ENCODE measurements around the gene RAC2.
"Not testable (repeated sequence)": the region's sequence is repeated elsewhere in the genome, so short reads cannot be mapped to it uniquely, and the experiment has no call there.

Gene RAC2

DNA sequence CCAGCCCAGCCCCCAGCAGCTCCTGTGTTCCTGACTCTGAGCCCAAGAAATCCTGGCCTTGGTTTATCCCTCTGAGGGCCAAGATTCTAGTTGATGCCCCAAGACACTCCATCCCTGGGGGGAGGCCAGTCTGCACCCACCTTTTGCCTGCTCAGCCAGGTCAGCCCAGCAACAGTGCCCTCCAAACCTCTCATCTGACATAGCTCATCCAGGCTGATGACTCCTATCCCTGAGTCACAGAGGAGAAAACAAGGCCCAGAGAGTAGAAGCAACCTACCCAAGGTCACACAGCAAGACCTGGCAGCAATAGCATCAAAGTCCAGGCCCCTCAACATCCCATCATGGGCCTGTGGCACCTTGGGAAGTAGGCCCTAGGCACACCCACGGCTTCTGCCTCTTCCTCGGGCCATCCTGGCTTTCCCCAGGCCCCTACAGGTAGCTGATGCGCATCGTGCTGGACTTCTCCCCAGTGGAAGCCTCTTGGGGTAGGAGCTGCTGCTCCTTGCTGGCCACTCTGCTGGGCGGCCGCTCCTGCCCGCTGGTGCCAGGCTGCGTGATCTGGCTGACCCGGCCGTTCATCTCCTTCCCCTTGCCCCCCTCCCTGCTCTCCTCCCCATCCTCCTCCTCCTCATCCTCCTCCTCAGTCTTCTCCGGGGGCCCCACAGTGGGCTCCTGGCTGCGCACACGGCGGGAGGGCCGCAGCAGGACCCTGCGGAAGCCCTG lies 37.8 kb downstream of the RAC2 start:
- no peak for DNase-seq (ENCODE audit: low spot score)

DNA sequence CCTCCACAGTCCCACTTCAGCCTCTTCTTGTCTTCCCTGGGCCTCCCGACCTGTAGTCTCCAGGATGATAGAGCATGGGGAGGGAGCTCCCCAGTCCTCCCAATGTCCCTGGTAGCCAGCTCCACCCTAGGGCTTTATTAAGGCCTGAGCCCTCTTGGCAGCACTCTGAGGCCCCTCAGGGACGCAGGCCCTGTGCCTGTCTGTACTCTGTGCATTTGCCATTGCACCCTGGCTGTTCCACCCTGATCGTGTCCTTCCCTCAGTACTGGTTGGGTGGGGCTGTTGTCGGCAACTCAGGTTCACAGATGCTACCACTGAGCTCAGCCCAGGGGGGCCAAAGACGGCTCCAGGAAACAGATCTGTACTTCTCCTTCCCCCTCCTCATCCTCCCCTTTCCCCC lies 39.0 kb downstream of the RAC2 start:
- no peak for DNase-seq (ENCODE audit: low spot score)

DNA sequence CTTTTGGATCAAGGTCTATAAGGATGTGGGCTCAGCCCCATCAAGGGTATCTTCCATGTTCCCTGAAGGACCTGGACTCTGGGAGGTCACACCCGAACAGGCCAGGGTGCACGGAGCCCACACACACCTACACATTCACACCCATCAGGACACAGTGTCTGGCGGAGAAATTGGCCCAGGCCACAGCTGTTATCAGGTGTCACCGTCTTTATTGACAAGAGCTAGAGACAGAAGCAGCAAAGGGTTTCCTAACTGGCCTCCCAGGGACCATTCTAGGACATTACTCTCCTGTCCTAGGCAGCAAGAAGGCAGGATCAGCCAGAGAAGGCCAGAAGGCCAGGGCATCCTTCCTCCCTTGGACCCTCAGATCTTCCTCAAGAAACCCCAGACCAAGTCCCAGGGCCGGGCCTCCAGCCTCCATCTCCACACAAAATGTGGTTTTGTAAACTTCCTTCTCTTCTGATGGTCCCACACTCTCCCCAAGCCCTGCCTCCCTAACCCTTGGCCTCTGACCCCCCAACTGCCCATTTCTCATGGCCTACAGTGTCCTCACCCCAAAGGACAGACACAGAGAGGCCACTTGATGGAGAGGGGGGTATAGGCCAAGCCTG lies 39.9 kb downstream of the RAC2 start:
- DNase-seq (ENCODE audit: low spot score), result no peak

- no peak for DNase-seq (ENCODE audit: low spot score)
These were observed 40.6 kb downstream of the RAC2 start for GRCh38 chr22:37203354-37204044.

DNA sequence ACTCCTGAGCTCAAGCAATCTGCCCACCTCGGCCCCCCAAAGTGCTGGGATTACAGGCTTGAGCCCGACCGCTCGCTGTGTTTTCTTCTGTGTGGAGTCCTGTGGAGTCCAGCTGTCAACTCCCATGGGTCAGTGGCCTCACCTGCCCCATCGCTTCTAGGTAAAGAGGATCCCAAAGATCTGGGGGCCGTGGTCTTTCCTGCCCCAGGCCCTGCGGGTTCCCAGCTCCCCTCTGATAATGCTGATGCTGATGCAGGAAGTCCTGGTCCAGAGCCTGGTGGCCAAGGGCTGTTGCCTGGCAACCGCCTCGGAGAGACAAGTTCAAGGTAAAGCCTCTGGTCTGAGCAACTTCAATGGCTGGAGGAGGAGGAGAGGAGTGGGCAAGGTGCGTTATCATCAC lies 41.4 kb downstream of the RAC2 start:
- DNase-seq (ENCODE audit: low spot score), result no peak

DNA sequence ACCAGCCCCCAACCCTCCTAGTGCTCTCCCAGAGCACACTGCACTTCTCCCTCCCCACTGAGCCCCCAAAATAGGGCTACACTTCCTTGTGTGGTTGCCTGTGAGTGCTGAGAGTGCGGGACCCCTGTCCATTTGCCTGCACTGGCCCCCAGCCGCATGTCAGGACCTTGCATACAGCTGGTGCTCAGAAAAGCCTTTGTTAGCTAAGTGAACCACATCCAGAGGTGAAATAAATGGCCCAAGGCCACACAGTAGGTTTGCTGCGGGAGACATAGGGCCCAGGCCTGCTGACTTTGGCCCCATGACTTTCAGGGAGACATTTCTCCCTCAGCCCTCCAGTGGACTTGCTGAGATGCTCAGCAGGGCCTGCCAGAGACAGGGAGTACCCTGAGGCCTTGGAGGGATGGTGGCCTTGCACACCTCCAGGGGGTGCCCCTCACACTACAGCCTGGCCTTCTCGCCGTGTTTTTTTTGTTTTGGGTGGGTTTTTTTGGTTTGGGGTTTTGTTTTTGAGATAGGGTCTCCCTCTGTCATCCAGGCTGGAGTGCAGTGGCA lies 42.0 kb downstream of the RAC2 start:
- DNase-seq (ENCODE audit: low spot score), result no peak

DNA sequence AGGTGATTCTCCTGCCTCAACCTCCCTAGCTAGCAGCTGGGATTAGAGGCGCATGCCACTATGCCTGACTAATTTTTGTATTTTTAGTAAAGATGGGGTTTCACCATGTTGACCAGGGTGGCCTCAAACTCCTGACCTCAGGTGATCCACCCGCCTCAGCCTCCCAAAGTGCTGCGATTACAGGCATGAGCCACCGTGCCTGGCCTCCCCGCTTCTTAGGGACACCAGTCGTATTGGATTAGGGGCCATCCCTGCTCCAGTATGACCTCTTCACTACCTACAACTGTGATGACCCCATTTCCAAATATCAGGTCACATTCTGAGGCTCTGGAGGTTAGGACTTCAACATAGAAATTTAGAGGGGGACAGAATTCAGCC lies 42.6 kb downstream of the RAC2 start:
- DNase-seq (ENCODE audit: low spot score), result not testable (repeated sequence)

GRCh38 chr22:37199760-37200108 lies 44.3 kb downstream of the RAC2 start:
- DNase-seq (ENCODE audit: low spot score), result no peak

- DNase-seq (ENCODE audit: low spot score), result peak; percentile 100
These were observed 44.8 kb downstream of the RAC2 start for GRCh38 chr22:37199103-37199759.

DNA sequence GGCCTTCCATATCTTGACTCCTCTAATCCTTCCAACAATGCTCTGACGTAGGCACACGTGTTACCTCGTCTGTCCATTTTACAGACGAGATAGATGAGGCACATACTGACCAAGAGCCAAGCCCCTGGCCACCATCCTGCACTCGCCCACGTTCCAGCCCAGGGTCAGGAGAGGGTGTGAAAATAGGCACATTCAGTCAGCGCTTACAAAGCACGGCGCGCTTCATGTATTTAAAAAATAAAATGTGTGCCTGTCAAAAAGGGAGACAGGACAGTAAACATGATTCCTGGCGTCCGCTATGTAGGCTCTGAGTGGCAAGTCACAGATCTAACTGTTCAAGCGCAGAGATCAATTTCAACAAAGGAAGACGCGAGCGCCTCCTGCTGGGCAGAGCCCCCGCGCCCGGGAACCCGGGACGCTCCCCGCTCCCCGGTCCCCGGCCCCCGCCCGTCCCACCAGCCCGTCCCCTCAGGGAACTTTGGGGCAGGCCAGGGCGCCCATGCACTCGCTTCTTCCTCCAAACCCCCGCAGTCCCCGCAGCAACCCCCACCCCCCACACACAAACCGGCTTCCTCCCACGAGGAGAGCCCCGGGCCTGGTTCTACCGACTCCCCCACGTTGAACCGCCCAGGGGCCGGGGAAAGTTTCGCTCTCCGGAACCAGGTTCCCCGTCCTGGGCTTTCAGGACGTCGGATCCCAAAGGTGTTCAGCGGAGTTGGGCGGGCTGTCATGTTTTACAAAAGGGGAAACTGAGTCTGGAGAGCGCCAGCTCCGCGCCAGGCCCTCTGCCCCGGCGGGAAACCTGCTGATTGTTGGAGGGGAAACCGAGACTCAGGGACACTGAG lies 45.6 kb downstream of the RAC2 start:
- peak; percentile 91 for DNase-seq (ENCODE audit: low spot score)

DNA sequence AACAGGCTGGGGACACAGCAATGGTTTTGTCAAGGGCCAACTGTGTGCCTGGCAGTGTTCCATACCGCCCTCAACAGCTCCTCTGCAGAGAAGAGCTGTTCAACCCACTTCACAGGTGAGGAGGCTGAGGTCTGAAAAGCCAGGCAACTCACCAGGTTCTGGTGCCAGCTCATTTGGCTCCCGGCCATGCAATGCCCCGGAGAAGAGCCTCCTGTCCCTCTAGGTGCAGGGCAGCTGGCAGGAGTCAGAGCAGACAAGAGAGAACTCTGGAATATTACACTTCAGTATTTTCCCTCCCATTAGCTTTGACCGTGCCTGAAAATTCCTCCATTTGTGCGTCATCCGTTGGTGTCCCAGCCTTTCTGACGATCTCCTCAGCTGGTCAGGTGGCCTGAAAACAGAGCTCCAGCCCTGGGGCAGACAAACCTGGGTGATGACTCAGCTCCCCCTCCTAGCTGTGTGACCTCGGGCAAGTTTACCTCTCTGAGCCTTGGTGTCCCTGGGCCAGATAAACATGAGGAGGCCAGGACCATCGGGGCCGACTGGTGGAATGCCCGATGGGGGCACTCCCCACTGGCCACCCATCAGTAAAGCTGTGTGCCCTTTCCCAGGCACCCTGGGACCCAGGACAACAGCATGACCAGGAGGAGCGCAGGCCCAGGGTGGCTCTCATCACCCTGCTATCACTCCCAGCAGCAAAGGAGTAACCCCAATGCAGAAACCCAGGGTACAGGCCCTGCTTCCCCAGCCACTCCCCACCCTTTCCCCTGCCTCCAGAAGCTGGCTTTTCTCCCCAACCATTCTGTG lies 46.4 kb downstream of the RAC2 start:
- no peak for DNase-seq (ENCODE audit: low spot score)

- DNase-seq (ENCODE audit: low spot score), result no peak
These were observed 47.3 kb downstream of the RAC2 start for GRCh38 chr22:37196539-37197450.

DNA sequence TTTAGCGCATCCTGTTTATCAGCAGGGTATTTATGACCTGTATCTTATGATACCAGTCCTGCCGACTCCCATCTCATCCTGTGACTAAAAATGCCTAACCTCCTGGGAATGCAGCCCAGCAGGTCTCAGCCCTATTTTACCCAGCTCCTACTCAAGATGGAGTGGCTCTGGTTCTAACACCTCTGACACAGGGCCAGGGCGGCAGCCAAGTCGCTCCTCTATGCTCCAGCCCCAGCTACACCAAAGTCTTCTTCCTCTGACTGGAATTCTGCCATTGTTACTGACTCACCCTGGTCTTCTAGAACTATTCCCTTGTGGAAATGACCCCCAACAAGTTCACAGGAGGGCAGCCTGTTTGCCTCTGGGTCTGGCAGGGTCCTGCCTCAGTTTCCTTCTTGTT lies 48.1 kb downstream of the RAC2 start:
- no peak for DNase-seq (ENCODE audit: low spot score)

GRCh38 chr22:37194750-37195149 lies 49.3 kb downstream of the RAC2 start:
- DNase-seq (ENCODE audit: low spot score), result no peak

DNA sequence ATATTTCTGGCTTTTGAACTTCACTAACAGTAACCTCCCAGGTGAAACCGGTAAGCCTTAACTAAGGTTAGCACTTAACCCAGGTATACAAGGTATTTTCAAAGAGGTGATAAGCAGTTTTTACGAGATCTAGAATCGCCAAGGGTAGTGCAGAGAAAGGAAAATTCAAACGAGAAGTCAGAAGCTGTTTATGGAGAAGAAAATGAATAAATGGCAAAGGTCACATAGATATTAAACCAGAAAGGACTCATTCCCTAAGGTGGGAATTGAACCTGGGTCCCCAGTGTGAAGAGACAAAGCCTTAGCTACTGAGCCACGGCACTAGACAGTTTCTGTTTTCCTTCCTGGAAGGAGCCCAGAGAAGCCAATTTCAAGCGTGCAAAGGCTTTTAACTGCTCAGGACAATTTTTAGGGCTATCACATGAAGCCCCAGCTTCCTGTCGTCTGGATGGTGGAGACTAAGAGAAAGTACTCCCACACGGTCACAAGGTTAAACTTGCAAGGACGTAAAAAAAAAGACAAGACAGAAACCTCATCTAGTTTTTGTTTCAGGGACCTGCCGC lies 50.4 kb downstream of the RAC2 start:
- DNase-seq (ENCODE audit: low spot score), result no peak

GRCh38 chr22:37192741-37193140 lies 51.3 kb downstream of the RAC2 start:
- no peak for DNase-seq (ENCODE audit: low spot score)

- no peak for DNase-seq (ENCODE audit: low spot score)
These were observed 51.9 kb downstream of the RAC2 start for GRCh38 chr22:37192204-37192603.

GRCh38 chr22:37190262-37190780 lies 53.7 kb downstream of the RAC2 start:
- no peak for DNase-seq (ENCODE audit: low spot score)

DNA sequence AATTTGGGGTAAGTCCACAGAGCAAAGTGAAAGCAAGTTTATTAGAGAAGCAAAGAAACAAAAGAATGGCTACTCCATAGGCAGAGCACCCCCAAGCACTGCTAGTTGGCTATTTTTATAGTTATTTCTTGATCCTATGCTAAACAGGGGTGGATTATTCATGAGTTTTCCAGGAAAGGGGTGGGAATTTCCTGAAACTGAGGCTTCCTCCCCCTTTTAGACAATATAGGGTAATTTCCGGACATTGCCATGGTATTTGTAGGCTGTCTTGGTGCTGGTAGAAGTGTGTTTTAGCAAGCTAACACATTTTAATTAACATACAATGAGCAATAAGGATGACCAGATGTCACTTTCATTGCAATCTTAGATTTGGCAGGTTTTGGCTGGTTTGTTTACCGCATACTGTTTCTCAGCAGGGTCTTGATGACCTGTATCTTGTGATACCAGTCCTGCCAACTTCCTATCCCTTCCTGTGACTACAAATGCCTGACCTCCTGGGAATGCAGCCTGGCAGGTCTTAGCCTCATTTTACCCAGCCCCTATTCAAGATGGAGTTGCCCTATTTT lies 55.1 kb downstream of the RAC2 start:
- DNase-seq (ENCODE audit: low spot score), result no peak
